Endothelial cell of umbilical vein (primary cell): ENCODE results near the gene DYNC1LI1.

ENCODE experiments used
- POLR2A ChIP-seq: IDR thresholded peaks from 2 replicates; pipeline ENCODE4 v1.6.1; 2012; ENCODE audit warnings: low read depth, mild to moderate bottlenecking, control low read depth, low read length
- TF ChIP-seq, protein P1 (sequence below), 2 donors: IDR thresholded peaks; 1 replicate in 1 of 2; 2 replicates in 1 of 2; pipeline ENCODE4 v1.5.1; 2011; ENCODE audit warnings: low read length in 2 of 2, mild to moderate bottlenecking in 2 of 2, moderate library complexity in 2 of 2, control low read depth in 1 of 2, inconsistent platforms in 1 of 2, low read depth in 1 of 2; ENCODE audit not compliant: insufficient read depth in 1 of 2; ENCODE audit errors: extremely low read depth in 1 of 2

DNA sequence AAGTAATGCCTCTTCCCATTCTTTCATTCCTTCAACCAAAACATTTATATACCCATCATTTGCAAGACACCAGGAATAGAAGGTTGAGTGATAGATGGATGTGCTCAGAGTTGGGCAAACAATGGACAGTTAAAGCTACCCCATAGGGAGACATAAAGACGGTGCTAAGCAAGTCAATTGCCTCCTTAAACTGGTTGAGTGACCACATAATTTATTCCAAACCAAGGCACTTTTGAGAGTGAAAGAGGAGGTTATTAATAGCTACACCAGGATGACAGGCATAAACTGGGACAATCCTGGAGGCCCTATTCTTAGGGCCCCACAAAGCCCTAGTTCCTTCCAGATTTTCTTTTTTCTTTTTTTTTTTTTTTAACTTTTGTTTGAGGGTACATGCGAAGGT lies 21.4 kb upstream of the DYNC1LI1 start:
- TF ChIP-seq, protein P1, sequence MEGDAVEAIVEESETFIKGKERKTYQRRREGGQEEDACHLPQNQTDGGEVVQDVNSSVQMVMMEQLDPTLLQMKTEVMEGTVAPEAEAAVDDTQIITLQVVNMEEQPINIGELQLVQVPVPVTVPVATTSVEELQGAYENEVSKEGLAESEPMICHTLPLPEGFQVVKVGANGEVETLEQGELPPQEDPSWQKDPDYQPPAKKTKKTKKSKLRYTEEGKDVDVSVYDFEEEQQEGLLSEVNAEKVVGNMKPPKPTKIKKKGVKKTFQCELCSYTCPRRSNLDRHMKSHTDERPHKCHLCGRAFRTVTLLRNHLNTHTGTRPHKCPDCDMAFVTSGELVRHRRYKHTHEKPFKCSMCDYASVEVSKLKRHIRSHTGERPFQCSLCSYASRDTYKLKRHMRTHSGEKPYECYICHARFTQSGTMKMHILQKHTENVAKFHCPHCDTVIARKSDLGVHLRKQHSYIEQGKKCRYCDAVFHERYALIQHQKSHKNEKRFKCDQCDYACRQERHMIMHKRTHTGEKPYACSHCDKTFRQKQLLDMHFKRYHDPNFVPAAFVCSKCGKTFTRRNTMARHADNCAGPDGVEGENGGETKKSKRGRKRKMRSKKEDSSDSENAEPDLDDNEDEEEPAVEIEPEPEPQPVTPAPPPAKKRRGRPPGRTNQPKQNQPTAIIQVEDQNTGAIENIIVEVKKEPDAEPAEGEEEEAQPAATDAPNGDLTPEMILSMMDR (IDR thresholded peaks at IDR 0.05; ENCODE audit: extremely low read depth in 1 of 2, insufficient read depth in 1 of 2, low read depth in 1 of 2, low read length in 2 of 2), result no peak
- no peak for TF ChIP-seq POLR2A
